Gastrocnemius medialis (tissue), 4 donors: ENCODE results near the gene BFAR.

Source experiments
- CTCF ChIP-seq, 5 experiments: fragments of 450-650 bp in 3 of 5; fragments of 200-600 bp in 2 of 5; sonication (generic) in 2 of 5; IDR thresholded peaks in 4 of 5; conservative IDR thresholded peaks in 1 of 5; 1 replicate in 4 of 5; 2 replicates in 1 of 5; pipeline ENCODE4 v1.5.1; 2016 to 2019; ENCODE audit warnings: antibody characterized with exemption in 5 of 5, mild to moderate bottlenecking in 3 of 5, moderate library complexity in 3 of 5
- POLR2A ChIP-seq, 2 donors: fragments of 450-650 bp; IDR thresholded peaks; one replicate each; pipeline ENCODE4 v1.6.1; 2017; ENCODE audit warnings: antibody characterized with exemption in 2 of 2, mild to moderate bottlenecking in 2 of 2, moderate library complexity in 2 of 2

- TF ChIP-seq POLR2A (IDR thresholded peaks at IDR 0.05) = no peak
- no peak for TF ChIP-seq CTCF (IDR thresholded peaks at IDR 0.05 in 4 of 5, conservative IDR thresholded peaks at IDR 0.05 in 1 of 5)
These were observed 21.1 kb upstream of the BFAR start for GRCh38 chr16:14611660-14612059.
